ENCODE data around the gene SYNJ1.

GRCh38 chr21:32756096-32756495 is 28.3 kb upstream of the SYNJ1 start:
- TF ChIP-seq, protein P1, sequence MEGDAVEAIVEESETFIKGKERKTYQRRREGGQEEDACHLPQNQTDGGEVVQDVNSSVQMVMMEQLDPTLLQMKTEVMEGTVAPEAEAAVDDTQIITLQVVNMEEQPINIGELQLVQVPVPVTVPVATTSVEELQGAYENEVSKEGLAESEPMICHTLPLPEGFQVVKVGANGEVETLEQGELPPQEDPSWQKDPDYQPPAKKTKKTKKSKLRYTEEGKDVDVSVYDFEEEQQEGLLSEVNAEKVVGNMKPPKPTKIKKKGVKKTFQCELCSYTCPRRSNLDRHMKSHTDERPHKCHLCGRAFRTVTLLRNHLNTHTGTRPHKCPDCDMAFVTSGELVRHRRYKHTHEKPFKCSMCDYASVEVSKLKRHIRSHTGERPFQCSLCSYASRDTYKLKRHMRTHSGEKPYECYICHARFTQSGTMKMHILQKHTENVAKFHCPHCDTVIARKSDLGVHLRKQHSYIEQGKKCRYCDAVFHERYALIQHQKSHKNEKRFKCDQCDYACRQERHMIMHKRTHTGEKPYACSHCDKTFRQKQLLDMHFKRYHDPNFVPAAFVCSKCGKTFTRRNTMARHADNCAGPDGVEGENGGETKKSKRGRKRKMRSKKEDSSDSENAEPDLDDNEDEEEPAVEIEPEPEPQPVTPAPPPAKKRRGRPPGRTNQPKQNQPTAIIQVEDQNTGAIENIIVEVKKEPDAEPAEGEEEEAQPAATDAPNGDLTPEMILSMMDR (conservative IDR thresholded peaks at IDR 0.05; ENCODE audit: low read depth in 2 of 2), result no peak
- TF ChIP-seq EZH2phosphoT487 (IDR thresholded peaks at IDR 0.05; ENCODE audit: unreplicated experiment), result no peak
- no peak for TF ChIP-seq CREB1 (CRISPR knock-in tag; IDR thresholded peaks at IDR 0.05; ENCODE audit: low read depth)
- no peak for TF ChIP-seq EZH2 (IDR thresholded peaks at IDR 0.05; ENCODE audit: low read depth, unreplicated experiment)
- no peak for TF ChIP-seq REST (IDR thresholded peaks at IDR 0.05; ENCODE audit: unreplicated experiment)
- TF ChIP-seq ZNF114 (CRISPR knock-in tag; IDR thresholded peaks at IDR 0.05), result no peak
